DND-41 (cell line): ENCODE data around the gene PPIB.
"Not testable (repeated sequence)": the region's sequence is repeated elsewhere in the genome, so short reads cannot be mapped to it uniquely, and the experiment has no call there.

Experiments
- ATAC-seq: fragments of 200-7000 bp; cut with Tn5 transposase; 3 replicates; pipeline ENCODE4 v1.9.1; 2021; ENCODE audit warnings: low read depth; ENCODE audit not compliant: insufficient read depth
- DNase-seq: peaks from one replicate; pipeline ENCODE4 v3.0.0-alpha.2; 2020
- H2AFZ ChIP-seq: 2 replicates; pipeline ENCODE4 v1.6.0; 2012; ENCODE audit warnings: low read depth, low read length
- H3K27ac ChIP-seq: 2 replicates; pipeline ENCODE4 v1.5.1; 2012; ENCODE audit warnings: low read length, inconsistent platforms
- H3K27me3 ChIP-seq: fragments of 200-600 bp; sonication (generic); 2 replicates; pipeline ENCODE4 v1.6.0; 2012; ENCODE audit warnings: low read length, mild to moderate bottlenecking, inconsistent platforms; ENCODE audit not compliant: insufficient read depth, poor library complexity
- H3K36me3 ChIP-seq: 2 replicates; pipeline ENCODE4 v1.5.1; 2012; ENCODE audit warnings: low read length, inconsistent platforms; ENCODE audit not compliant: insufficient read depth
- H3K4me1 ChIP-seq: 2 replicates; pipeline ENCODE4 v1.5.1; 2012; ENCODE audit warnings: mild to moderate bottlenecking, low read length; ENCODE audit not compliant: insufficient read depth
- H3K4me2 ChIP-seq: 2 replicates; pipeline ENCODE4 v1.6.0; 2012; ENCODE audit warnings: mild to moderate bottlenecking, moderate library complexity, low read length, inconsistent platforms; ENCODE audit not compliant: insufficient read depth
- H3K4me3 ChIP-seq, 2 experiments: fragments of 200-600 bp in 1 of 2; shearing (Covaris generic) in 1 of 2; 2 replicates each; pipeline ENCODE4 v1.5.1; 2012 to 2016; ENCODE audit warnings: inconsistent platforms in 2 of 2, low read length in 2 of 2, mild to moderate bottlenecking in 2 of 2, low read depth in 1 of 2, moderate library complexity in 1 of 2
- H3K79me2 ChIP-seq: 2 replicates; pipeline ENCODE4 v1.6.0; 2012; ENCODE audit warnings: low read length, inconsistent platforms; ENCODE audit not compliant: insufficient read depth
- H3K9ac ChIP-seq: 2 replicates; pipeline ENCODE4 v1.6.0; 2012; ENCODE audit warnings: low read depth, mild to moderate bottlenecking, inconsistent platforms, low read length, moderate library complexity
- H3K9me3 ChIP-seq: 2 replicates; pipeline ENCODE4 v1.5.1; 2012; ENCODE audit warnings: low read length, moderate library complexity, mild to moderate bottlenecking, inconsistent platforms; ENCODE audit not compliant: insufficient read depth, severe bottlenecking
- H4K20me1 ChIP-seq: 2 replicates; pipeline ENCODE4 v1.6.0; 2012; ENCODE audit warnings: low read length; ENCODE audit not compliant: insufficient read depth
- CTCF ChIP-seq: IDR thresholded peaks from 2 replicates; pipeline ENCODE4 v1.5.1; 2012; ENCODE audit warnings: borderline replicate concordance, low read length, moderate library complexity, mild to moderate bottlenecking; ENCODE audit not compliant: poor library complexity, severe bottlenecking; ENCODE audit errors: extremely low read depth
- EZH2 ChIP-seq: IDR thresholded peaks from 3 replicates; pipeline ENCODE4 v1.6.1; 2012; ENCODE audit warnings: borderline replicate concordance, low read depth, mild to moderate bottlenecking, moderate library complexity, low read length, inconsistent platforms; ENCODE audit not compliant: severe bottlenecking

The PPIB gene

GRCh38 chr15:64122936-64123351 is 39.9 kb downstream of the PPIB start:
- Histone ChIP-seq H3K9me3 (no peaks in the 10 kb centered on the region), H3K9ac (no peak overlapping the region), H3K27me3 (no peaks in the 10 kb centered on the region), H3K4me3 (no peak overlapping the region), H3K27ac (no peak overlapping the region), H3K36me3 (peaks cover 81% of the 10 kb centered on the region), H3K4me1 (no peaks in the 10 kb centered on the region), H4K20me1 (no peaks in the 10 kb centered on the region), H2AFZ (no peak overlapping the region), H3K4me2 (no peak overlapping the region), H3K79me2 (no peaks in the 10 kb centered on the region)
- TF ChIP-seq EZH2, result no peak
- ATAC-seq (no peak), DNase-seq (no peak)

GRCh38 chr15:64122444-64122843 is 40.4 kb downstream of the PPIB start:
- Histone ChIP-seq H3K9me3 (no peaks in the 10 kb centered on the region), H3K27me3 (no peaks in the 10 kb centered on the region), H3K4me2 (no peak overlapping the region), H3K27ac (no peak overlapping the region), H3K79me2 (no peaks in the 10 kb centered on the region), H3K9ac (no peak overlapping the region), H3K36me3 (peaks cover 81% of the 10 kb centered on the region), H4K20me1 (no peaks in the 10 kb centered on the region), H3K4me1 (no peaks in the 10 kb centered on the region), H3K4me3 (no peak overlapping the region), H2AFZ (no peak overlapping the region)
- no peak for ATAC-seq
- no peak for DNase-seq
- no peak for TF ChIP-seq EZH2
- no peak for TF ChIP-seq CTCF

DNA sequence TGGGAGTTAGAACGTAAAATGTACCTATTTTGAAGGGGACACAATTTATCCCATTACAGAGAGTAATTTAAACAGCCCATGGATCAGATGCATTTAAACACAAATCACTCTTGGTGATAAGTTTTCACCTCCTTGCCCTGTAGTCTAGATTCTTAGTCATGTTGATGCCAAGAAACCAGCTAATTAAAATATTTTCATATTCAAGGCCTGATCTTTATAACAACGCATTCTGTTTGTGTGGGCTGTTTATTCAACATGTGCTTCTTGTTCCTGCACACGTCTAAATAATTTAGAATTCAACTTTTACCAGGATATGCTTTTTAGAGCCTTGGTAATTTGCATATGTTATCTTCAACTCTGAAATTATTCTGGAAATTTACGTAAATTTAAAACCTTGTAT is 41.2 kb downstream of the PPIB start:
- no peaks in the 10 kb centered on the region for H3K4me1 ChIP-seq
- H3K9me3 ChIP-seq, result no peaks in the 10 kb centered on the region
- peaks cover 82% of the 10 kb centered on the region for H3K36me3 ChIP-seq
- no peak overlapping the region for H3K4me2 ChIP-seq
- no peak overlapping the region for H3K27ac ChIP-seq
- no peak overlapping the region for H3K9ac ChIP-seq
- H3K79me2 ChIP-seq, result no peaks in the 10 kb centered on the region
- DNase-seq (no peak), ATAC-seq (no peak)
- no peak overlapping the region for H3K4me3 ChIP-seq
- TF ChIP-seq CTCF (no peak), EZH2 (no peak)
- no peaks in the 10 kb centered on the region for H4K20me1 ChIP-seq
- no peak overlapping the region for H2AFZ ChIP-seq
- H3K27me3 ChIP-seq, result no peaks in the 10 kb centered on the region

DNA sequence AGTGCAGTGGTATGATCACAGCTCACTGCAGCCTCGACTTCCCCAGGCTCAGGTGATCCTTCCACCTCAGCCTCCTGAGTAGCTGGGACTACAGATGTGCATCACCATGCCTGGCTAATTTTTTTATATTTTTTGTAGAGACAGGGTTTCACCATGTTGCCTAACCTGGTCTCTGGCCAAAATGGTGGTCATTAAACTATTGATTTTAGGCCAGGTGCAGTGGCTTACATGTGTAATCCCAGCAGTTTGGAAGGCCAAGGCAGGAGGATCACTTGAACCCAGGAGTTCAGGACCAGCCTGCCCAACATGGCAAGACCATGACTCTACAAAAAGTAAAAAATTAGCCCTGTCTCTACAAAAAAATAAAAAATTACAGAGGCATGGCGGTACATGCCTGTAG is 42.5 kb downstream of the PPIB start:
- H3K27me3 ChIP-seq, H4K20me1 ChIP-seq, DNase-seq, H3K9ac ChIP-seq, H3K4me1 ChIP-seq, H3K79me2 ChIP-seq, ATAC-seq, H3K4me3 ChIP-seq, H3K27ac ChIP-seq, H2AFZ ChIP-seq, H3K4me2 ChIP-seq, H3K9me3 ChIP-seq: not testable (repeated sequence)
- peaks cover 86% of the 10 kb centered on the region for H3K36me3 ChIP-seq
